Stimulated activated CD8-positive, alpha-beta memory T cell treated with anti-CD3 and anti-CD28 coated beads, Interleukin-15, amount 100 ng/mL, for 4 hours (primary cell): ENCODE data around the gene CYP26A1.

ENCODE experiments used
- DNase-seq, 2 donors: peaks; one replicate each; pipeline ENCODE4 v3.0.0-alpha.2; 2020; ENCODE audit warnings: low read depth in 2 of 2

CYP26A1 gene

GRCh38 chr10:93073539-93074146 lies at the start of gene CYP26A1:
TSS of gene CYP26A1 (plus strand) at chr10:93073893. CDS start at chr10:93073935, 42 bp downstream.
- no peak for DNase-seq

GRCh38 chr10:93026072-93026471 lies 47.6 kb upstream of the CYP26A1 start:
- no peak for DNase-seq

- DNase-seq = no peak
These were observed 46.2 kb upstream of the CYP26A1 start for GRCh38 chr10:93027508-93027907.

- DNase-seq = no peak
These were observed 44.8 kb upstream of the CYP26A1 start for GRCh38 chr10:93028883-93029282.

GRCh38 chr10:93030409-93030808 lies 43.3 kb upstream of the CYP26A1 start:
- no peak for DNase-seq

GRCh38 chr10:93032105-93032808 lies 41.4 kb upstream of the CYP26A1 start:
- DNase-seq = no peak

- no peak for DNase-seq
These were observed 40.9 kb upstream of the CYP26A1 start for GRCh38 chr10:93032809-93033137.

GRCh38 chr10:93034426-93034825 lies 39.3 kb upstream of the CYP26A1 start:
- DNase-seq = no peak

GRCh38 chr10:93039110-93039509 lies 34.6 kb upstream of the CYP26A1 start:
- no peak for DNase-seq

- no peak for DNase-seq
These were observed 34.0 kb upstream of the CYP26A1 start for GRCh38 chr10:93039721-93040120.

GRCh38 chr10:93054486-93054885 lies 19.2 kb upstream of the CYP26A1 start:
- no peak for DNase-seq

- DNase-seq = no peak
These were observed 15.6 kb upstream of the CYP26A1 start for GRCh38 chr10:93058139-93058538.

GRCh38 chr10:93059975-93060886 lies 13.5 kb upstream of the CYP26A1 start, which contains the start of gene CYP26C1:
TSS of gene CYP26C1 (plus strand) at chr10:93060798. CDS start at chr10:93061264, 466 bp downstream.
- DNase-seq = no peak

GRCh38 chr10:93060887-93061593 lies 12.7 kb upstream of the CYP26A1 start:
- no peak for DNase-seq

- no peak for DNase-seq
These were observed 11.8 kb upstream of the CYP26A1 start for GRCh38 chr10:93061594-93062513.

GRCh38 chr10:93062514-93063143 lies 11.1 kb upstream of the CYP26A1 start:
- no peak for DNase-seq

- DNase-seq = no peak
These were observed 10.3 kb upstream of the CYP26A1 start for GRCh38 chr10:93063144-93063976.

- DNase-seq = no peak
These were observed 9.6 kb upstream of the CYP26A1 start for GRCh38 chr10:93063977-93064660.
